ENCODE results near the gene RLN1. TPM values are rescaled to one million over a fixed set of nuclear protein-coding genes. Genes with fewer than 3 reads are reported as not detected.
"Not testable (repeated sequence)": the region's sequence is repeated elsewhere in the genome, so short reads cannot be mapped to it uniquely, and the experiment has no call there.

The RLN1 gene
- polyA plus RNA-seq, 2 of the 4 experiments (the other 2 are of a cell fraction) = 0.23 TPM; not detected in 1

GRCh38 chr9:5352637-5353248, 13.1 kb upstream of the RLN1 start:
- Histone ChIP-seq H3K4me3 (no peak overlapping the region), H3K9me3 (peaks cover 12% of the 10 kb centered on the region; the same call in 2 of the 3 replicates), H3K27ac (no peak overlapping the region), H3K4me1 (no peaks in the 10 kb centered on the region), H3K4me2 (no peak overlapping the region)
- WGBS (ENCODE audit: missing lambda C conversion rate) = 9% methylated on average over 1 of the region's 1 CpG
- FAIRE-seq = no peak
- TF ChIP-seq SMC3 (IDR thresholded peaks at IDR 0.05) (no peak), MAZ (IDR thresholded peaks at IDR 0.05; ENCODE audit: borderline replicate concordance, low read depth, low read length) (no peak), CHD2 (IDR thresholded peaks at IDR 0.05; ENCODE audit: low read length, partially characterized antibody) (no peak), ZFP36 (IDR thresholded peaks at IDR 0.05; ENCODE audit: borderline replicate concordance, partially characterized antibody) (no peak), HOXB13 (CRISPR knock-in tag; IDR thresholded peaks at IDR 0.05; ENCODE audit: low read depth) (no peak), ZC3H11A (IDR thresholded peaks at IDR 0.05) (no peak), HES2 (IDR thresholded peaks at IDR 0.05) (no peak), KDM5A (IDR thresholded peaks at IDR 0.05) (no peak), BCL3 (IDR thresholded peaks at IDR 0.05) (no peak), NR3C1 (IDR thresholded peaks at IDR 0.05) (no peak), HEYL (CRISPR knock-in tag; IDR thresholded peaks at IDR 0.05) (no peak), FOSL2 (IDR thresholded peaks at IDR 0.05) (no peak), FOSL2 (CRISPR knock-in tag; IDR thresholded peaks at IDR 0.05) (no peak)
- CTCF ChIA-PET = interaction anchor here (0.5 to 2.1 kb wide), 3 partner anchors 66 to 178 kb away, joined by 3 to 6 read pairs (median 3); no protein-coding TSS in a partner anchor
- no peak for ATAC-seq
- POLR2A ChIA-PET = no interaction called here
- DNase-seq (ENCODE audit: low read depth in 1 of 2, low spot score in 1 of 2) = no peak

GRCh38 chr9:5336688-5337087, 3.0 kb downstream of the RLN1 start:
- Histone ChIP-seq H3K4me1 (no peaks in the 10 kb centered on the region), H3K4me3 (no peak overlapping the region), H3K4me2 (no peak overlapping the region), H3K9me3 (no peaks in the 10 kb centered on the region), H3K27ac (no peak overlapping the region)
- no peak for ATAC-seq
- WGBS (ENCODE audit: missing lambda C conversion rate) = 84% methylated on average over 4 of the region's 4 CpGs
- ChIA-PET POLR2A (no interaction called here), CTCF (interaction anchor here (1.0 kb wide), 1 partner anchor 17 kb away, joined by 3 read pairs; no protein-coding TSS in a partner anchor)
- FAIRE-seq = no peak
- DNase-seq (ENCODE audit: low read depth in 1 of 2, low spot score in 1 of 2) = no peak
- TF ChIP-seq TP53 (CRISPR knock-in tag; IDR thresholded peaks at IDR 0.05) = no peak
- no peak for TF ChIP-seq FOSL2 (IDR thresholded peaks at IDR 0.05)
- TF ChIP-seq FOSL2 (CRISPR knock-in tag; IDR thresholded peaks at IDR 0.05) = no peak
- no peak for TF ChIP-seq POLR2AphosphoS2 (conservative IDR thresholded peaks at IDR 0.05; ENCODE audit: low read length)
- no peak for TF ChIP-seq CEBPB (IDR thresholded peaks at IDR 0.05)
- no peak for TF ChIP-seq ELK1 (IDR thresholded peaks at IDR 0.05; ENCODE audit: low read depth, low read length)
- TF ChIP-seq PHF8 (IDR thresholded peaks at IDR 0.05; ENCODE audit: borderline replicate concordance, low read depth) = no peak
- TF ChIP-seq JUN (IDR thresholded peaks at IDR 0.05) = no peak
- TF ChIP-seq NR3C1 (IDR thresholded peaks at IDR 0.05) = no peak
- no peak for TF ChIP-seq RCOR1 (IDR thresholded peaks at IDR 0.05; ENCODE audit: low read depth, low read length)
- TF ChIP-seq ZNF302 (CRISPR knock-in tag; IDR thresholded peaks at IDR 0.05) = no peak
- TF ChIP-seq JUNB (IDR thresholded peaks at IDR 0.05) = no peak

- H3K27ac ChIP-seq; H3K4me2 ChIP-seq; H3K4me3 ChIP-seq; DNase-seq (ENCODE audit: low read depth in 1 of 2, low spot score in 1 of 2); H3K9me3 ChIP-seq; POLR2A ChIA-PET; FAIRE-seq; ATAC-seq; H3K4me1 ChIP-seq: not testable (repeated sequence)
- CTCF ChIA-PET = interaction anchor here (0.6 kb wide), 1 partner anchor 10 kb away, joined by 3 read pairs; no protein-coding TSS in a partner anchor
- WGBS (ENCODE audit: missing lambda C conversion rate) = 58% methylated on average over 3 of the region's 3 CpGs
These were observed 8.4 kb downstream of the RLN1 start for GRCh38 chr9:5331276-5331675.
